ENCODE results near the gene TBXA2R. TPM values are rescaled to one million over a fixed set of nuclear protein-coding genes. Genes with fewer than 3 reads are reported as not detected.

TBXA2R gene
- polyA plus RNA-seq, 3 donors: 2.1 to 2.6 (median 2.3) TPM

Other genes starting within 250 kb of the TBXA2R start
- gene NFIC, start 240.3 kb downstream of the TBXA2R start, polyA plus RNA-seq (ENCODE audit: insufficient read length in 3 of 3): 10 to 100 TPM; 16.2 to 20.4 (median 19.4) TPM
- gene SMIM24, start 126.3 kb downstream of the TBXA2R start, polyA plus RNA-seq (ENCODE audit: insufficient read length in 3 of 3): 100 to 1,000 TPM; 436 to 628 (median 553) TPM
- gene SMIM44, start 123.4 kb downstream of the TBXA2R start, polyA plus RNA-seq (ENCODE audit: insufficient read length in 3 of 3): not detected
- gene DOHH, start 106.2 kb downstream of the TBXA2R start, polyA plus RNA-seq (ENCODE audit: insufficient read length in 3 of 3): 1 to 10 TPM; 5.8 to 7.0 (median 6.7) TPM
- gene FZR1, start 100.6 kb downstream of the TBXA2R start, polyA plus RNA-seq (ENCODE audit: insufficient read length in 3 of 3): 10 to 100 TPM; 40.2 to 48.1 (median 47.1) TPM
- 1 to 10 TPM; 3.5 to 5.0 (median 4.3) TPM for gene TEKTIP1, start 67.7 kb downstream of the TBXA2R start, polyA plus RNA-seq (ENCODE audit: insufficient read length in 3 of 3)
- 10 to 100 TPM; 47.2 to 53.4 (median 48.2) TPM for gene MFSD12, start 49.3 kb downstream of the TBXA2R start, polyA plus RNA-seq (ENCODE audit: insufficient read length in 3 of 3)
- 10 to 100 TPM; 63.7 to 75.9 (median 64.9) TPM for gene HMG20B, start 33.9 kb downstream of the TBXA2R start, polyA plus RNA-seq (ENCODE audit: insufficient read length in 3 of 3)
- 1 to 10 TPM; 1.9 to 3.1 (median 2.8) TPM for gene GIPC3, start 21.4 kb downstream of the TBXA2R start, polyA plus RNA-seq (ENCODE audit: insufficient read length in 3 of 3)
- 10 to 100 TPM; 17.8 to 19.3 (median 18.6) TPM for gene CACTIN, start 19.9 kb upstream of the TBXA2R start, polyA plus RNA-seq (ENCODE audit: insufficient read length in 3 of 3)
- 10 to 100 TPM; 16.9 to 19.5 (median 19.3) TPM for gene PIP5K1C, start 93.6 kb upstream of the TBXA2R start, polyA plus RNA-seq (ENCODE audit: insufficient read length in 3 of 3)
- 1 to 10 TPM; 6.5 to 9.4 (median 9.1) TPM for gene TJP3, start 101.5 kb upstream of the TBXA2R start, polyA plus RNA-seq (ENCODE audit: insufficient read length in 3 of 3)
- gene APBA3, start 154.8 kb upstream of the TBXA2R start, polyA plus RNA-seq (ENCODE audit: insufficient read length in 3 of 3): 10 to 100 TPM; 10.3 to 11.6 (median 11.3) TPM
- gene MRPL54, start 155.8 kb upstream of the TBXA2R start, polyA plus RNA-seq (ENCODE audit: insufficient read length in 3 of 3): 10 to 100 TPM; 30.5 to 31.9 (median 30.5) TPM
- not detected for gene RAX2, start 165.4 kb upstream of the TBXA2R start, polyA plus RNA-seq (ENCODE audit: insufficient read length in 3 of 3)
- gene MATK, start 179.5 kb upstream of the TBXA2R start, polyA plus RNA-seq (ENCODE audit: insufficient read length in 3 of 3): 1 to 10 TPM in 2 of 3 donors, under 1 TPM in 1; 0.93 to 1.4 (median 1.0) TPM

Data from right renal cortex interstitium (tissue), 3 donors.